ENCODE measurements around the gene ZNF662. TPM values are rescaled to one million over a fixed set of nuclear protein-coding genes. Genes with fewer than 3 reads are reported as not detected.

ZNF662 gene
- total and polyA plus RNA-seq, 9 of the 15 experiments (the other 6 are each of a cell fraction or from before 2014, with no cell fraction given): 0.07 to 0.55 (median 0.27) TPM

DNA sequence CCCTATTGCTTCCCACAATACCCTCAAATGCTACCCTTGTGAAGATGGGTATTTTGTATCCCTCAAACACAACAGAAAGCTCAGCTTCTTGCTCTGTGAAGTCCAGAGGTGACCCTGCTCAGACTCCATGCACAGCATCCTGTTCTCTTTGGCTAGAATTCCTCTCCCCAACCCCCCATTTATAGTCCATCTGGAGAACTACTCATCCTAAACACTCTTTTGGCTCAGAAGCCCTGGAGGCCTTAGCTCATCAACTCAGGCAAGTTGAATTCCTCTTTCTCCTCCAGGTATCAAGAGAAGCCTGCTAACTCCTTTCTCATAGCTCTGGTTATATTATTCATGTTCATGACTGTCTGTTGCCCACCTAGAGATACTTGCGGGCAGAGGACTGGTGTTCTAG lies 54.8 kb downstream of the ZNF662 start:
- no TSS peak for BruUV-seq (replicated peaks)
- Histone ChIP-seq H3K27me3 (ENCODE audit: control insufficient read depth in 2 of 2, insufficient read depth in 2 of 2, low read length in 2 of 2) (no peaks in the 10 kb centered on the region), H3K4me1 (replicated peaks in 1 of 2; ENCODE audit: control insufficient read depth in 2 of 2, insufficient read depth in 2 of 2, low read length in 2 of 2) (no peaks in the 10 kb centered on the region), H3K4me2 (ENCODE audit: insufficient read depth, low read length) (no peak overlapping the region), H3K9me1 (ENCODE audit: control insufficient read depth, insufficient read depth, low read length) (no peaks in the 10 kb centered on the region), H2AFZ (ENCODE audit: low read depth, low read length) (no peak overlapping the region), H3K27ac (ENCODE audit: extremely low read depth, low read depth, low read length) (no peak overlapping the region), H3K9ac (ENCODE audit: insufficient read depth in 1 of 2, low read depth in 2 of 2, low read length in 2 of 2) (no peak overlapping the region), H3K36me3 (ENCODE audit: control insufficient read depth, insufficient read depth, low read length) (no peaks in the 10 kb centered on the region), H3K79me2 (ENCODE audit: control insufficient read depth, insufficient read depth, low read length) (no peaks in the 10 kb centered on the region), H3K9me3 (replicated peaks; ENCODE audit: control insufficient read depth, insufficient read depth, low read depth, low read length) (no peaks in the 10 kb centered on the region), H4K20me1 (replicated peaks; ENCODE audit: control insufficient read depth, insufficient read depth, low read length) (no peaks in the 10 kb centered on the region), H3K4me3 (no peak overlapping the region)
- CTCF ChIA-PET (ENCODE audit: low intra/inter-chr PET ratio): interaction anchor here (3.8 kb wide), 1 partner anchor 194 kb away, joined by 27 read pairs; no protein-coding TSS in a partner anchor
- WGBS (ENCODE audit: insufficient coverage, low coverage, missing lambda C conversion rate): 0% methylated on average over 1 of the region's 1 CpG
- intact Hi-C loops (cut with micrococcal nuclease) (loop anchor here (1.0 to 10.0 kb wide), 5 partner anchors 114 to 1234 kb away; no protein-coding TSS in a partner anchor), in situ Hi-C loops (cut with MboI) (loop anchor here (10.0 kb wide), 1 partner anchor 194 kb away; no protein-coding TSS in a partner anchor)
- ATAC-seq (no peak), DNase-seq (ENCODE audit: extremely low read depth in 1 of 4, low spot score in 3 of 4) (no peak), FAIRE-seq (no peak)
- POLR2A ChIA-PET: interaction anchor here (0.6 to 1.0 kb wide), 4 partner anchors 10 to 395 kb away, joined by 3 to 5 read pairs (median 3); no protein-coding TSS in a partner anchor
- TF ChIP-seq, protein P1, sequence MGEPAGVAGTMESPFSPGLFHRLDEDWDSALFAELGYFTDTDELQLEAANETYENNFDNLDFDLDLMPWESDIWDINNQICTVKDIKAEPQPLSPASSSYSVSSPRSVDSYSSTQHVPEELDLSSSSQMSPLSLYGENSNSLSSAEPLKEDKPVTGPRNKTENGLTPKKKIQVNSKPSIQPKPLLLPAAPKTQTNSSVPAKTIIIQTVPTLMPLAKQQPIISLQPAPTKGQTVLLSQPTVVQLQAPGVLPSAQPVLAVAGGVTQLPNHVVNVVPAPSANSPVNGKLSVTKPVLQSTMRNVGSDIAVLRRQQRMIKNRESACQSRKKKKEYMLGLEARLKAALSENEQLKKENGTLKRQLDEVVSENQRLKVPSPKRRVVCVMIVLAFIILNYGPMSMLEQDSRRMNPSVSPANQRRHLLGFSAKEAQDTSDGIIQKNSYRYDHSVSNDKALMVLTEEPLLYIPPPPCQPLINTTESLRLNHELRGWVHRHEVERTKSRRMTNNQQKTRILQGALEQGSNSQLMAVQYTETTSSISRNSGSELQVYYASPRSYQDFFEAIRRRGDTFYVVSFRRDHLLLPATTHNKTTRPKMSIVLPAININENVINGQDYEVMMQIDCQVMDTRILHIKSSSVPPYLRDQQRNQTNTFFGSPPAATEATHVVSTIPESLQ (CRISPR knock-in tag; IDR thresholded peaks at IDR 0.05): no peak
- TF ChIP-seq, protein P2, sequence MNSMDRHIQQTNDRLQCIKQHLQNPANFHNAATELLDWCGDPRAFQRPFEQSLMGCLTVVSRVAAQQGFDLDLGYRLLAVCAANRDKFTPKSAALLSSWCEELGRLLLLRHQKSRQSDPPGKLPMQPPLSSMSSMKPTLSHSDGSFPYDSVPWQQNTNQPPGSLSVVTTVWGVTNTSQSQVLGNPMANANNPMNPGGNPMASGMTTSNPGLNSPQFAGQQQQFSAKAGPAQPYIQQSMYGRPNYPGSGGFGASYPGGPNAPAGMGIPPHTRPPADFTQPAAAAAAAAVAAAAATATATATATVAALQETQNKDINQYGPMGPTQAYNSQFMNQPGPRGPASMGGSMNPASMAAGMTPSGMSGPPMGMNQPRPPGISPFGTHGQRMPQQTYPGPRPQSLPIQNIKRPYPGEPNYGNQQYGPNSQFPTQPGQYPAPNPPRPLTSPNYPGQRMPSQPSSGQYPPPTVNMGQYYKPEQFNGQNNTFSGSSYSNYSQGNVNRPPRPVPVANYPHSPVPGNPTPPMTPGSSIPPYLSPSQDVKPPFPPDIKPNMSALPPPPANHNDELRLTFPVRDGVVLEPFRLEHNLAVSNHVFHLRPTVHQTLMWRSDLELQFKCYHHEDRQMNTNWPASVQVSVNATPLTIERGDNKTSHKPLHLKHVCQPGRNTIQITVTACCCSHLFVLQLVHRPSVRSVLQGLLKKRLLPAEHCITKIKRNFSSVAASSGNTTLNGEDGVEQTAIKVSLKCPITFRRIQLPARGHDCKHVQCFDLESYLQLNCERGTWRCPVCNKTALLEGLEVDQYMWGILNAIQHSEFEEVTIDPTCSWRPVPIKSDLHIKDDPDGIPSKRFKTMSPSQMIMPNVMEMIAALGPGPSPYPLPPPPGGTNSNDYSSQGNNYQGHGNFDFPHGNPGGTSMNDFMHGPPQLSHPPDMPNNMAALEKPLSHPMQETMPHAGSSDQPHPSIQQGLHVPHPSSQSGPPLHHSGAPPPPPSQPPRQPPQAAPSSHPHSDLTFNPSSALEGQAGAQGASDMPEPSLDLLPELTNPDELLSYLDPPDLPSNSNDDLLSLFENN (IDR thresholded peaks at IDR 0.05; ENCODE audit: low read depth in 2 of 2, low read length in 2 of 2): no peak

Measured in K562 (cell line).